Effector memory CD8-positive, alpha-beta T cell (primary cell): Measurements from ENCODE around the gene CITED1.

Experiments used
- ATAC-seq: fragments of 150-1000 bp; cut with Tn5 transposase; replicated peaks from 2 replicates; pipeline ENCODE4 v1.10.0; 2021; ENCODE audit warnings: mild to moderate bottlenecking, moderate library complexity
- DNase-seq, 3 experiments: peaks; one replicate each; pipeline ENCODE4 v3.0.0; 2021
- H3K27ac Mint-ChIP-seq, 2 donors: one replicate each; pipeline ENCODE4 v1.8.0; 2022; ENCODE audit warnings: mild to moderate bottlenecking in 2 of 2, mixed read lengths in 2 of 2, moderate library complexity in 2 of 2
- H3K27me3 Mint-ChIP-seq, 2 donors: one replicate each; pipeline ENCODE4 v1.8.0; 2022; ENCODE audit warnings: mixed read lengths in 2 of 2
- H3K36me3 Mint-ChIP-seq: one replicate; pipeline ENCODE4 v1.8.0; 2022; ENCODE audit warnings: mild to moderate bottlenecking, moderate library complexity, mixed read lengths; ENCODE audit not compliant: insufficient read depth
- H3K4me1 Mint-ChIP-seq, 2 donors: one replicate each; pipeline ENCODE4 v1.8.0; 2022; ENCODE audit warnings: low read depth in 2 of 2, mixed read lengths in 2 of 2
- H3K4me3 Mint-ChIP-seq, 2 donors: one replicate each; pipeline ENCODE4 v1.8.0; 2022; ENCODE audit warnings: mild to moderate bottlenecking in 2 of 2, mixed read lengths in 2 of 2, moderate library complexity in 2 of 2
- H3K9me3 Mint-ChIP-seq, 2 donors: one replicate each; pipeline ENCODE4 v1.8.0; 2022; ENCODE audit warnings: mixed read lengths in 2 of 2

CITED1 gene

DNA sequence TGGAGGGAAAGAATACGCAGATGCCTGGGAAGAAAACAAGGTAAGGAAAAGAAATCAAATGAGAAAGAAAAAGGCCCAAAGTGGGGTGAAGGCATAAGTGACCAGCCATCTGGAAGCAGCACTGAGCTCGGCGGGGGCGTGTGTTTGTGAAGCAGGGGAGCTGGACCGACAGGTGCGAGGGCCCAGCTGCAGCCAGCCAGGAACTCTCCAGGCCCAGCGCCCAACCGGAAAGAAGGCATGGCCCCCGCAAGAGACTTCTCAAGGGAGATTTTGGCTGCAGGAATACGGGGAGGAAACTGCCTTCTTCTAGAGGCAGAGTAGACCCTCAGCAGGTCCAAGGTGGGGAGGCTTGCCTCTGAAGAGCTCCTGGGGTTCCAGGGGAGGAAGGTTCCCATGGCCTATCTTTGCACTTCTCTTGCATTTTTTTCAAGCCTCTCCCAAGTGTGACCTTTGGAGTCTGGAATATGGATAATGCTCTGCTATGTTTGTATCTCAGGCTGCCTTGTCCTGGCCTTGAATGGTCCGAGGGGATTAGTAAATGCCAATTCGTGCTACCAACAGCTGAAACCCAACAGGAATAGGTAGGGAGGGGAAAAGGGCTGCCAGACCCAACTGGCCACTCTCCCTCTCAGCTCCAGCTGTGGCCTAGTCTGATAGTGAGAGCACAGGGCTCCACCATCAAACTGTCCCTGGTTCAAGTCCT lies 10.8 kb upstream of the CITED1 start:
- no peaks in the 10 kb centered on the region for H3K36me3 Mint-ChIP-seq
- ATAC-seq = no peak
- H3K9me3 Mint-ChIP-seq = no peaks in the 10 kb centered on the region
- H3K27ac Mint-ChIP-seq = no peak overlapping the region
- DNase-seq = no peak
- H3K4me3 Mint-ChIP-seq = no peak overlapping the region
- no peaks in the 10 kb centered on the region for H3K4me1 Mint-ChIP-seq
- peaks cover 6 to 7% of the 10 kb centered on the region in 2 donors for H3K27me3 Mint-ChIP-seq

DNA sequence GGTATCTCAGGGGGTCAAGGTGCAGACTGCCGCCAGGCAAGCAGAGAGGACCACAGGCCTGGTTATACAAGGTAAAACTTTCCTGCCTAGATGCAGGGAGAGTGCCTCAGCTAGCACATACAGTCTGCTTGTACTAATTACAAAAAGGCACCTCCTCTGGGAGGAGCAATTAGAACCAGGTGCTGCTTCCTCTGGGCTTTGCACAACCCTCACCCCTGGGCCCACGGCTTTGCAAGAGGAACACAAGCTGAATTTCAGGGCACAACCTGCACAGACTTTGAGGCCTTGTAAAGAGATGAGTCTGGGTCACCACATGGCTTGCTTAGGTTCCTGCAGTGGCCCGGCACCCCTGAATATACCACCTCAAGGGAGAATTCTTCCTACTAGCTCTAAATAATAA lies 9.2 kb upstream of the CITED1 start:
- H3K4me1 Mint-ChIP-seq = no peaks in the 10 kb centered on the region
- H3K36me3 Mint-ChIP-seq = no peaks in the 10 kb centered on the region
- no peak for DNase-seq
- no peak for ATAC-seq
- no peaks in the 10 kb centered on the region for H3K9me3 Mint-ChIP-seq
- H3K27me3 Mint-ChIP-seq = peaks cover 6 to 7% of the 10 kb centered on the region in 2 donors
- no peak overlapping the region for H3K27ac Mint-ChIP-seq
- no peak overlapping the region for H3K4me3 Mint-ChIP-seq

DNA sequence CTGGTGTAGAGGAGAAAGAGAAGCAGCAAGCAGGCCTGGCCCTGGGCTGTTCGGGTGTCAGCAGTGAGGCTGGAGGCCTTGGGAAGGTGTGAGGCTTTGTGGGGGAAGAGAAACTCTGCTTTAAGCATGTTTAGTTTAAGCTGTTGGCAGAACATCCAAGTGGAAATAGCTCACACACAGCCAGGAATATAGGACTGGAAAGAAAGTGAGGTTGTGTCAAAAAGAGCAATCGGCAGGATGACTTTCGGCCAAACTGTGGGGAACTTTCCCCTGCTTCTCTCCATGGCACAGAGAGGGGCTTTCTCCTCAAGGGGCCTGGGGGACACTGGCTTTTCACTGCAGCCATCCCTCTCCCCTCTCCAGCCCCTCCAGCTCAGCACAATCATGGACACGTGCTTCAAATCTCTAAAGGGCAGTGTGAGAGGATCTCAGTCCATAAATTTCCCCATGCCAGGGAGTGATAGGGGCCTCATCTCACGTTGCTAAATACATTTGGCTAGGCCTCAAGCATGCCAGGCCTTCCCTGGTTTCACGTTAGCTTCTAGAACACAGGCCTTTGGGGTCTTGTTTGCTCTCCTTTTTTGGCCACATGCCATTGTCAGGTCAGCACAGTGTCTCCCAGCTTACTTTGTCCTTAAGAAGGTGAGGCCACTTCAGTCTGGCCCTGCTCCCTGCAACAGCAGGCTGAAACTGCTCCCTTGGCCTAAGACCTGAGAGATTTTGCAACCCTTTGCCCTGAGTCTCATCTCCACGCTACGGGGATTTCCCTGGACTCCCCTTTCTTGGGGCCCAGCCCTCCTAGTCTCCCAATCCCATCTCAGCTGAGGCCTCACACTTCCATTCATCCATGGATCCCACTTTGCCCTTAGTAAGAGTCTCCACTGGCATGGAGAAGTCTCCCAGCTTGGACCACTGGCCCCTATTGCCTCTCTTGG lies 8.3 kb upstream of the CITED1 start:
- no peak for ATAC-seq
- Mint-ChIP-seq H3K36me3 (no peaks in the 10 kb centered on the region), H3K27me3 (peaks cover 7 to 15% of the 10 kb centered on the region in 2 donors), H3K4me3 (no peak overlapping the region), H3K9me3 (no peaks in the 10 kb centered on the region), H3K27ac (no peak overlapping the region), H3K4me1 (no peaks in the 10 kb centered on the region)
- no peak for DNase-seq

DNA sequence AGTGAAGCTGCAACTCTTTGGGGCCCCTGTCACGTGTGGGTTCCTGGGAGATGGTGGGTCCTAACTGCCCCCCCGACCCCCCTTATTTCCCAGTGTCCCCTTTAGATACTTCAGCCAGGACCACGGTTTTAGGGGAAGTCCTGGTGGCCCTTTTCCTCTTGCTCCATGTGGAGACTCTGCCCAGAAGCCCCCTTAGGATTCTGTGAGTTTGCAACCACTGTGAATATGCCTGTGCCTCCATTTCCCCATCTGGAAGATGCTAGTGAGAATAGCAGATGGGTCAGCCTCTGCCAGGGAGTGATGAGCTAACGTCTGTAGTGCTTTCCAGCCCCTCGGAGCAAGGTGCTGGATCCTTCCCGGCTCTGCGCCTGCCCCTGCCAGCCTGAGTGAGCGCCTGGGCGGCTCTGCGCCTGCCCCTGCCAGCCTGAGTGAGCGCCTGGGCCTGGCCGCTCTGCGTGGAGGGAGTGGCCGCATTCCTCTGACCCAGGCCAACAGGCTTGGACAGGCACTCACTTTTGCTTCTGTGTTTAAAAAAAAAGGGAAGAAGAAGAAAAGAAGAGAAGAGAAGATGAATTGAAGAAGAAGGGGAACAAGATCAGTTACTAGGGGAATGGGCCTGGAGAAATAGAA lies 6.7 kb upstream of the CITED1 start:
- Mint-ChIP-seq H3K27me3 (peaks cover 15 to 29% of the 10 kb centered on the region in 2 donors), H3K4me3 (no peak overlapping the region), H3K27ac (no peak overlapping the region), H3K4me1 (peaks cover 6 to 9% of the 10 kb centered on the region in 2 donors), H3K9me3 (no peaks in the 10 kb centered on the region), H3K36me3 (no peaks in the 10 kb centered on the region)
- ATAC-seq (no peak), DNase-seq (no peak)

DNA sequence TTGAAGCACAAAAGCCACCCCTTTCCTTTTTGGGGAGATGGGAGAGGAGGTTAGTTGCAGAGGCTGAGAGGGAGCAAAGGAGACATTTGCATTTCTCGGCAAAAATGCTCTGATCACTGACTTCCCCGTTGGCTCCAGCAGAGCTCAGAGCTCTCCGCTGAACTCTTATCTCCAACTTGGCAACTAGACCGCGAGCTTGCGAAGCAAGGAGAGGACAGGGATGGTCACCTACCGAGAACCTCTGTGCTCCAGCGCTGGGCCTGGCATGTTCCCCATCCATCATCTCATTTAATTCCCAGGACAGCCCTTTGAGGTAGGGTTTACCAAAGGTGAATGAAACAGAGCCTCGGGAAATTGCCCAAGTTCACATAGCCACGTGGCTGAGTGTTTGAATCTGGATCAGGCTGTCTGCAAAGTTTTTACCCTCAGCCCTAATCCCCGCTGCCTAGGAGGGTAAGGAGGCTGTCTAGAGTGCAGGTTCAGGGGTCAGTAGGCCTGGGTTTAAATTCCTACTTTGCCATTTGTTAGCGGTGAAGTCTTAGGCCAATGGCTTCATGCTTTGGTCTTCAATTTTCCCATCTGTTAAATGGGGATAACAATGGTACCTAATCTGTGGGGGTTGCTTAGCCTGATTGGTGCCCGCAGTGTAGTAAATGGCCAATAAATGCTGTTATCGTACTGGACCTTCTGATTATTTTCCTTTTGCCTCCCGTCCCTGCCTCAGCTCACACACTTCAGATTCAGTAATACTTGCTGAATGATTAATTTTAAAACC lies 3.8 kb upstream of the CITED1 start:
- DNase-seq = no peak
- Mint-ChIP-seq H3K27me3 (peaks cover 32 to 53% of the 10 kb centered on the region in 2 donors), H3K4me3 (peak overlapping the region; percentile 25 to 95), H3K27ac (no peak overlapping the region), H3K9me3 (no peaks in the 10 kb centered on the region), H3K4me1 (peaks cover 16 to 18% of the 10 kb centered on the region in 2 donors), H3K36me3 (peaks cover 7% of the 10 kb centered on the region)
- ATAC-seq = no peak

DNA sequence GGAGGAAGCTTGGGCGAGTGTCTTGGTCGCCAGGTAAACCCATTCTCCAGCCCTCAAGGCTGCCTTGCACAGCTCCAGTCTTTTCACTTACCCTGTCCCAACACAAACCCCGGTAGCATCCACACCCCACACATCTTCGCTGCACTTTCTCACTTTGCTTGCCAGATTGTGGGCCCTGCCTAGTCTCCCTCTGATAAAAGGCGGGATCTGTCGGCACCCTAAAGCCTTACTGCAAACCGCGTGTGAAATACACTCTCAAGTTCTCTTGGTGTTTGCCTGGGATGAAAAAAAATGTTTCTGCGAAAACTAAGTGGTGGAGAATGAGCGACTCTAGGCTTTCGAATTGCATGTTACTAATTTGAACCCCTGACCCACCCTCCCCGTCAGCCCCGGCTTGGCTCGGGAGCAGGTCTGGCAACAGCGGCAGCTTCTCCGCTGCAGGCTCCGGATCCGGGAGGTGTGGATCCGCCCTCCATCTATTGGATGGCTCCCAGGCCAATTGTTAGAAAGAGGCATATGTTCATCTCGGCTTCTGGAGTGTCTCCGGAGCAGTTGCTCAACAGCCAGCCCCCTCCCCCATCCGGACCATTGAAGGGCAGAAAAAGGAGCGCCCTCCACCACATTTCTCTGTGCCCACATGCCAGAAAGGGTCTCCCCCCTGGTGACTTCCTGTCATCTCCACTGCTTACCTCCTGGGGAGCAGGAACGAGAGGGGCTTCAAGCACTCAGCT lies 3.0 kb upstream of the CITED1 start:
- no peak overlapping the region for H3K27ac Mint-ChIP-seq
- DNase-seq = peak in 1 of 3 experiments; percentile 19
- H3K9me3 Mint-ChIP-seq = no peaks in the 10 kb centered on the region
- H3K4me1 Mint-ChIP-seq = peaks cover 16 to 20% of the 10 kb centered on the region in 2 donors
- H3K27me3 Mint-ChIP-seq = peaks cover 36 to 60% of the 10 kb centered on the region in 2 donors
- peak; percentile 37 for ATAC-seq
- peak overlapping the region; percentile 93 to 95 for H3K4me3 Mint-ChIP-seq
- peaks cover 7% of the 10 kb centered on the region for H3K36me3 Mint-ChIP-seq

DNA sequence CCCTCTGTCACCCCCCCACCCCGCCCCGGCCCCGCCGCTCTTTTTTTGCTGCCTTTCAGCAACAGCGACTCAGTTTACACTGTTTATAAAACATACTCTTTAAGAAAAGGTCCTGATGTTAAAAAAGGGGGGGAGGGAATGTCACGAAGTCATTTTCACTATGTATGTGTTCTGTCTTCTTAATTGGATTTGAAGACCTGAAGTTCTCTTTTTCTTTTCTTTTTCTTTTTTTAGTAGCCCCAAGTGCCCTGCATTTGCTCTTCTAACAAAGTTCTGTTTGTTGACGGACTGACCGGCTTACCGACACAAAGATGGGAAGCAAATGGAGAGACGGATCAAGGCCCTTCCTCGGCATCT lies 2.5 kb upstream of the CITED1 start:
- Mint-ChIP-seq H3K4me1 (peaks cover 16 to 20% of the 10 kb centered on the region in 2 donors), H3K9me3 (no peaks in the 10 kb centered on the region), H3K36me3 (peaks cover 7% of the 10 kb centered on the region), H3K27me3 (peaks cover 38 to 66% of the 10 kb centered on the region in 2 donors), H3K4me3 (peak overlapping the region; percentile 93 to 95), H3K27ac (no peak overlapping the region)
- ATAC-seq = no peak
- DNase-seq = no peak

DNA sequence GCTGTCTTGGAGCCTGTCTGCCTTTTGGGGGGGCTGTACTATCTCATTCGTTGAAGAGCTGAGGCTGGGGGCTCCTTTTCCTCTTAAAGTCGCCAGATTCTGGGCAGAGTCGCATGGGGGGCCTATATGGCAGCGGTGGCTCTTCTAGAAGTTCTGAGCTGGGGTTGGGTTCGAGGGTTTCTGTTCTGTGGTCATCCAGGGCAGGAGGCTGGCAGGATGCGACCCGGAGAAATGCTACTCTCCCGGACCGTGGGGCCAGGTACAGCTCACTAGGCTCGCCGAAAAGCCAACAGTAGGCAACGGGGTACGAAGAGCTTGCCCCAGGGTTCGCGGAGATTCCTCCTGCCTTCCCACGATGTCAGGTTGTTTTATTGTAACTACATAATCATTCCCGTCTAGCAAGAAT lies 1.9 kb upstream of the CITED1 start:
- peaks cover 7% of the 10 kb centered on the region for H3K36me3 Mint-ChIP-seq
- peaks cover 40 to 70% of the 10 kb centered on the region in 2 donors for H3K27me3 Mint-ChIP-seq
- ATAC-seq = no peak
- H3K27ac Mint-ChIP-seq = no peak overlapping the region
- H3K4me3 Mint-ChIP-seq = peak overlapping the region; percentile 93 to 95
- no peaks in the 10 kb centered on the region for H3K9me3 Mint-ChIP-seq
- DNase-seq = no peak
- H3K4me1 Mint-ChIP-seq = peaks cover 16 to 20% of the 10 kb centered on the region in 2 donors

DNA sequence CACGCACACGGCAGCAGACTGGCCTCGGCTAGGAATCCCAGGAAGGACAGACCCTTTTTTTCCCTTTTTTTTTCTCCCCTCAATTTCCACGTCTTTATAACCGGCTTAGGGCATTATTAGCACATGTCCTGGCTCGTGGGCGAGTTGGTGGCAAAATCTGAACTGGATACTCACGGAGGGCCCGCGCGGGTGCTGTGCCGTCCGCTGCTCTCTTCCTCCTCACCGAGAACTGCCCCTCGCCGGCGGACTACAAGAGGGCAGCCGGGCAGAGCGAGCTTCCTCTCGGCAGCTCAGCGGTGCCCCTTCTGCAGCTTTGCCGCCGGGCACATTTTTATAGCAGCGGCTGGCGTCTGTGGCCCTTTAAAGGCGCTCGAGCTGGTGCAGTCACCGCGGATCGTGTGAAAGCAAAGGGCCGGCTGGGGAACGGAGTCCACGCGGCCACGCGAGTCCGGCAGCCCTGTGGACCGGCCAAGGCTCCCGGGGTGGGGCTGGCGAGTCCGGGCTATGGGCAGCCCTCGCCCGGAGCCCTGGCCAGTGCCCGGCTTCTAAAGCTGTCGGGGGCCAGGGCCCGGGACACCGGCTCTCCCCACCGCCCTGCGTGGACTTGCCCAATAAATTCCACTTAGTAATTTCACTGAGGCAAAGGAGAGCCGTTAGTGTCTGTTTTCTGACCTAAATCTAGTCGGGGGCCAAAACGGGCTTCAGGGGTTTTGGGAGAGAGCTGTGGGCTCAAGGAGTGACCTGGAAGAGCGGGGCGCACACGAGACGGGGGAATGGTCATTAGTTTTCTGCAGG lies 1.3 kb upstream of the CITED1 start:
- peak in 2 of 3 experiments; percentile 6 to 12 for DNase-seq
- Mint-ChIP-seq H3K27ac (no peak overlapping the region), H3K9me3 (no peaks in the 10 kb centered on the region), H3K27me3 (peaks cover 42 to 71% of the 10 kb centered on the region in 2 donors), H3K4me3 (peak overlapping the region; percentile 93 to 95), H3K4me1 (peaks cover 16 to 20% of the 10 kb centered on the region in 2 donors), H3K36me3 (peaks cover 7% of the 10 kb centered on the region)
- peak; percentile 46 for ATAC-seq

DNA sequence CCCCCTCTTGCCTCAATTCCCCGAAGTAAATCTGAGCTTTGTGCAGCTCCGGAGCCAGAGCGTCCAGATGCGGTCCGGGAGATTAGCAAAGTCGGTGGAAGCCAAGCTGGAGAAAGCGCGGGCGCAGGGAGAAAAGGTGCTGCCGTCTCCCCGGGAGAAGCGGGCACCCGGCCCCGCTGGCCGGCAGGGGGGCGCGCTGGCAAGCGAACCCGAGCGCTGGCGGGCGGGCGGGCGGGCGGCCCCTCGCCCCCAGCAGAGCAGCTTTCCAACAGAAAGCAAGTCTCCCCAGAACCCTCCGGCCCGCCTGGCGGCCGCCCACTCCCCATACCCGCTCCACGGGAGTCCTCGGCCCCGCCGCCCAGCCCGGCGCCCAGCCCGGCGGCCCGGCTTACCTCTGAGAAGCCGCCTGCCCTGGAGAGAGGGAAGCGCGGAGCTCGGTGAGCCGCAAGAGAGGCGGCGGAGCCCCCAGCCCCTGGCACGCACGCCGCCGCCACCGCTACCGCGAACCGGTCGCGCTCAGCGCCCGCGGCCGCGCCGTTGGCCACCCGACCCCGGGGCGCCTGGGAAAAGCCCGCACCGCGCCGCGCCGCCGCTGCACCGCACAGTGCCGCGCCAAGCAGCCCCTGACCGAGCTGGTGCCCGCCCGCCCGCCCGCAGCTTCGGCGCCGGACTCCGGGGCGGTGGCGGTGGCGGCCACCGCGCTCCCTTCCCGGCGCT lies 529 bp upstream of the CITED1 start:
- Mint-ChIP-seq H3K4me1 (peaks cover 16 to 20% of the 10 kb centered on the region in 2 donors), H3K9me3 (no peaks in the 10 kb centered on the region), H3K36me3 (peaks cover 7% of the 10 kb centered on the region), H3K27ac (no peak overlapping the region), H3K4me3 (peak overlapping the region; percentile 93 to 95), H3K27me3 (peaks cover 42 to 79% of the 10 kb centered on the region in 2 donors)
- DNase-seq (no peak), ATAC-seq (peak; percentile 11)

DNA sequence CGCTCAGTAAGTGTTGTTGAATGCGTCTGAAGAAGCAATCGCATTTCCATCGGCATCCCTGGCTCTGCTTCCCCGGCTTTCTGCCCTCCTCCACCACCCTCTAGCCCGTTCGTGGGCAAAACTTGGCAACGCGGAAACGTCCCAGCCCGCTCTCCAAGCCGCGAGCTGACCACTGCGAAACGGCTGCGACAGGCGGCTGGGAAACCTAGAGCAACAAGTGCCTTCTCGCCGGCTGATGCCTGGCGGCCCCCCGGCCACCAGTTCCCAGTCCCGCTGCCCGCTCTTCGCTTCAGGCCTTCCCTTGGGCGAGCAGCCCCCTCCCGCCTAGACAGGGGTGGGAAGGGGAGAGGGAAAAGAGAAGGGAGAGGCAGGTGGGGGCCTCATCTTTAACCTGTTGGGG lies 837 bp downstream of the CITED1 start:
- H3K27ac Mint-ChIP-seq = peak overlapping the region in 1 of 2 donors; percentile 15
- DNase-seq (no peak), ATAC-seq (no peak)
- H3K4me1 Mint-ChIP-seq = peaks cover 16 to 20% of the 10 kb centered on the region in 2 donors
- H3K36me3 Mint-ChIP-seq = peaks cover 7% of the 10 kb centered on the region
- no peaks in the 10 kb centered on the region for H3K9me3 Mint-ChIP-seq
- H3K4me3 Mint-ChIP-seq = peak overlapping the region; percentile 20 to 82
- peaks cover 46 to 93% of the 10 kb centered on the region in 2 donors for H3K27me3 Mint-ChIP-seq
